Sigmoid colon (tissue), 4 donors: Measurements from ENCODE around the gene PRSS38.

Experiments
- CTCF ChIP-seq, 4 experiments: fragments of 450-650 bp in 3 of 4; fragments of 200-600 bp in 1 of 4; IDR thresholded peaks; one replicate each; pipeline ENCODE4 v1.5.1; 2016 to 2019; ENCODE audit warnings: antibody characterized with exemption in 4 of 4, mild to moderate bottlenecking in 3 of 4, moderate library complexity in 2 of 4
- POLR2A ChIP-seq, 2 donors: fragments of 450-650 bp; IDR thresholded peaks; one replicate each; pipeline ENCODE4 v1.6.1; 2016; ENCODE audit warnings: antibody characterized with exemption in 2 of 2, mild to moderate bottlenecking in 2 of 2, moderate library complexity in 2 of 2
- POLR2AphosphoS5 ChIP-seq, 4 donors: sonication (generic); formaldehyde crosslinking; IDR thresholded peaks; one replicate each; pipeline ENCODE4 v1.6.1; 2017; ENCODE audit warnings: antibody characterized with exemption in 4 of 4

DNA sequence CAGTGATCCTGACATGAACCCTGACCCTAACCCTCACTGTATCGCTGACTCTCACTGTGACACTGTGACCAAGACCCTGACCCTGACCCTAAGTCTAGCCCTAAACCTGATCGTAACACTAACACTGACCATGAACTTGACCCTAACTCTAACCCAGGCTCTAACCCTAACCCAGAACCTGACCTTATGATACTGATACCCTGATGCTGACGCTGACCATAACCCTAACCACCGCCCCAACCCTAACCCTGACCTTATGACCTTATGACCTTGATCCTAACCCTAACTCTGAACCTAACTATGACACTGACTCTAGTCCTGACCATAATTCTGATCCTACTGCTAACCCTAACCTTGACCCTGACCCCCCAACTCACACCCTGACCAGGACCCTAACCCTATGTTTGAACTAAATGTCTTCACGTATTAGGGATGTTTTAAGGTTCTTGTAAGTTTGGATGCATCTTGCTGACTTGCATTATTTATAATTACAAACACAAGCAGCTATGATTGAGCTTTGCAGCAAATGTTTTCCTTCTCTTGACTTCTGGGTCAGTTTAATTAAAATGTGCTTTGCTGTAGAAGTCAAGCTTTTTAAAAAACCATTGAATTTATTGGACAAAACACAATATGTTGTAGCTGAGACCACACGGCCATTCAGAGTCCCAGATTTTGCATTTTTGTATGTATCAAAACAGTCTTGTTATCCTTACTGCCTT, 23.9 kb upstream of the PRSS38 start:
- no peak for TF ChIP-seq CTCF (IDR thresholded peaks at IDR 0.05)
- TF ChIP-seq POLR2A (IDR thresholded peaks at IDR 0.05) = no peak
- TF ChIP-seq POLR2AphosphoS5 (IDR thresholded peaks at IDR 0.05) = no peak
